ENCODE measurements around the gene SAMD14.

The SAMD14 gene

DNA sequence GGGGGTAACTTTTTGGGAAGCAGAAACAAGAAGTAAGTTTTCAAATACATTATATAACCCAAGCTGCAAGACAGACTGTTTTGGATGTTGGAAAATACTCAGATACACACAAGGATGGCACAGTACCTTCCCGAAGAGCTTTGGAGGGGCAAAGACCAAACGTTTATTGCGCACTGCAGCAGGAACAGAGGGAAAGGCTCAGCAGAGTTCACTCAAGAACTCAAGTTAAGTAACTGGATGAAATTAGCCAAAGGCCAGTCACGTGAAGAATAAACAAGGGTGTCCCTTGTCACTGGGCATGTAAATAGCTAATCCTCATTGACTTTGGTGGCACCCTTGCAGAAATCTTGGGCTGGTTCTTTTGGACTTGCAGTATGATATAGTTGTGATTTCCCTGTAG is 32.0 kb downstream of the SAMD14 start:
- in situ Hi-C loops (cut with MboI; ENCODE audit: low sequenced_read_pairs) = no loop called here

DNA sequence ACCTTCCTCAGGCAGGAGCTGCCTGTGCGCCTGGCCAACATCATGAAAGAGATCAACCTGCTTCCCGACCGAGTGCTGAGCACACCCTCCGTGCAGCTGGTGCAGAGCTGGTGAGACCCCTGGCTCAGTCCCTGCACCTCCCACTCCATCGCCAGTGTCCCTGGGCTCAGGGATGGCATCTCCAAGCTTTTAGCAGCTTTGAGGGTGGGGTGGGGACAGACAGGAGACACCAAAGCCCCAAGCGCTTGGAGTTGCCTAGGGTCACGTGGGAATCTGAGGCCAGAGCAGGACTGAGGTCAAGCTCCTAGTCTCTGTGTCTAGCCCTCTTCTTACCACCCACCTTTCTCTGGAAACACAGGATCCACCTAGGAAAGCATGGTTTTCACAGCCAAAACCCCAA is 32.5 kb downstream of the SAMD14 start:
- in situ Hi-C loops (cut with MboI; ENCODE audit: low sequenced_read_pairs) = no loop called here

DNA sequence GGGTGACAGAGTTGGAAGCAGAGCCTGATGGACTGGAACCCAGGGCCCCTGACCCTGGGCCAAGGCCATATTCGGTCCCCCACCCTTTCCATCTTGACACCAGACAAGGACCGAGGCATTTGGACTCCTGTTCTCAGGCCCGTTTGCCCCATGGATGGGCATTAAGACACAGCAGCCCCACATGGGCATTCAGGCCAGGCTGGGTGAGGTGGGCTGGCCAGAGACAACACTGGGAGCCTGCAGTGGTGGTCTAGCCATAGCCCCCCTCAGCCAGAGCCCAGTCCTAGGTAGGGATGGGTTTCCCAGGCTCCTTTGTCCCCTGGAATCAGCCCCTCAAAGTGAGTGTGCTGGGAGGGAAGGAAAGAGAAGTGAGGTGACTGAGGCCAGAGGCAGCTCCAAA is 33.2 kb downstream of the SAMD14 start:
- in situ Hi-C loops (cut with MboI; ENCODE audit: low sequenced_read_pairs) = no loop called here

DNA sequence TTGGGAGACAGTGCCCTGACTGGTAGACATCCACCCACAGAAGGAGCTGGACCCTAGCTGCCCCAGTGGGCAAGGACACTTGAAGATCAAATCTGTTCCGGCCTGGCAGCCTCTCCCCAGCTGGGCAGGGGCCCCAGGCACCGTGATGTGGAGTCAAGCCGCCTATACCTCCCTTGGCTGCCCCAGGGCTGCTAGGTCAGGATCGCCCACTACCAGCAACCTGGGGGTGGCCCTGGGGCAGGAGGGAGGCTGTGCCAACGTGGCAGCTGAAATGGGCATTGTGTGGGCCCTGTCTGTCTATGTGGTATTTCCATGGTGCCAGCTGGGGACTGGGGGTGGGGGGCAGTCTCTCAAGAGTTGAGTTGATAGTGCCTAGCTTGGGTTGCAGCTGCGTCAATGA is 33.9 kb downstream of the SAMD14 start:
- in situ Hi-C loops (cut with MboI; ENCODE audit: low sequenced_read_pairs) = no loop called here

DNA sequence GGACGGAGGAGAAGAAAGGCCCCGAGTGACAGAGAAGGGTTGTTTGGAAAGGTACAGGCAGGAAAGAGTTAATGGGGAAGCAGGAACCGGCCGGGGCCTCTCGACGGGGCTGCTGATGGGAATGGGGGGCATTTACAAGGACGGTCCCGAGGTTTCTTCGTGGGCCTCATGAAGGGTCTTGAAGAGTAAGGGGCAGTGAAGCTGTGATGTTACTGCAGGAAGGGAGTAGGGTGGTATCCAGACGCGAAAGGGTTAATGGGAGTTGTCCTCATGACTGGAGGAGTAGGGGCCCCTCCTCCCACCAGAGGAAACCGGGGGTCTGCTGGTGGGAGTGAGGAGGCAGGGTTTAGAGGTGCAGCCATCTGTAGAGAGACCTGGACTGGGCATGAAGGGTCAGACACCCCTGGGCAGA is 34.3 kb downstream of the SAMD14 start:
- in situ Hi-C loops (cut with MboI; ENCODE audit: low sequenced_read_pairs) = no loop called here

DNA sequence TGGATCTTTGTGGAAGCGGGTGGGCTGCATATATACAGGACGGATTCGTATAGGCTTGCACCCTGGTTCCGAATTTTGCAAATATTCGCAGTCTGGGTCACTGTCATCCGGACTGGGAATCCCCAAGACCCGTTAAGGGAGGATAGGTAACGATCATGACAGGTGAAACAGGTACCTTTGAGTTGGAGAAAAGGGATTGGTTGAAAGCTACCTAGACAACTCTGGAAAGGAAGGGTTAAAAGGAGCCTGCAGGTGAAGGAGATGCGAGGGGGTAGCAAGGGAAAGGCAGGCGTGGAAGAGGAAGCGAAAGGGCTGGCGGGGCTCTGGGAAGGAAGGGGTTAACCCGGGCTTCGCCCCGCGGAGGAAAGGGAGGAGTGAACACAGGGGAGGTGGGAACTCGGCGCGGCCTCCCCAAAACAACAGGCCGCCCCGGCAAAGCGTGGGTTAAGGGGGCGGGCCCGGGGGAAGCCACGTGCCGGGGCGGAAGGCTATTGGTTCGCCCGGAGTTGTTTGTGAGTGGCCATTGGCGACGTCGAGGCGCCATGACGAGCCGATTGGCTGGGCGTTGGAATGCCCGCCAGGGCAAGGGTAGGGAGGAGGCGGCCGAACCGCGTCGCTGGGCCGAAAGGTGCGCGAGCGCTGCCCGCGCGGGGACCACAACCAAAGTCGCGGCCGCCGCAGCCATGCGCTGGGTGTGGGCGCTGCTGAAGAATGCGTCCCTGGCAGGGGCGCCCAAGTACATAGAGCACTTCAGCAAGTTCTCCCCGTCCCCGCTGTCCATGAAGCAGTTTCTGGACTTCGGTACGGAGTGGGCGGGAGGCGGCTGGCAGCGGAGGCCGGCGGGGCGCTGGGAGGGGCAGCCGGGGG is 35.0 kb downstream of the SAMD14 start, which contains the start of gene PDK2:
Gene PDK2, plus strand, starts transcription at position 599 of the 867 bp plus-strand sequence. Its CDS starts 85 bp downstream, at position 684.
- in situ Hi-C loops (cut with MboI; ENCODE audit: low sequenced_read_pairs) = loop anchor here (5.0 kb wide), 1 partner anchor 68 kb away; no protein-coding TSS in a partner anchor

DNA sequence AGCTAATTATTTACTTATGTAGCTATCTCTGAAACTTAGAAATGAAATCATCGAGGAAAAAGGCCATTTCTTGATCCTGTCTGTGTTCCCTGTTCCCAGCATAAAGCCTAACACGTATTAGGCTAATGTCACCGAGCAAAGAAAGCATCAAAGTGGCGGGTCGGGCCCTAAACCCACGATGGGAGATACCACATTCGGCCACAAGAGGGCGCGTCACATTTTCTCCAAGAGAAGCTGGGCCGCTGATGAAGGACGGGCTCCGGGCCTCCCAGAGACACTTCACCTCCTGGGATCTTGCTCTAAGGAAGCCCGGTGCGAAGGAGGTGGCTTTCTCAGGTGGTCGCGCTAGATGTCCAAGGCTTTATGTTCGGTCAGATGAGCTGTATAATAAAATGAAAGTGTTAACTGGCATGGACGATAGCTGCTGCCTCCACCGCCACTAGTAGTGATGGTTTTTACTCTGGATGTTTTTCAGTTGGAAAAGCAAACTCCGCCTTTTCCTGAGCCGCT is 35.7 kb downstream of the SAMD14 start:
- in situ Hi-C loops (cut with MboI; ENCODE audit: low sequenced_read_pairs) = loop anchor here (5.0 kb wide), 1 partner anchor 67 kb away; no protein-coding TSS in a partner anchor

DNA sequence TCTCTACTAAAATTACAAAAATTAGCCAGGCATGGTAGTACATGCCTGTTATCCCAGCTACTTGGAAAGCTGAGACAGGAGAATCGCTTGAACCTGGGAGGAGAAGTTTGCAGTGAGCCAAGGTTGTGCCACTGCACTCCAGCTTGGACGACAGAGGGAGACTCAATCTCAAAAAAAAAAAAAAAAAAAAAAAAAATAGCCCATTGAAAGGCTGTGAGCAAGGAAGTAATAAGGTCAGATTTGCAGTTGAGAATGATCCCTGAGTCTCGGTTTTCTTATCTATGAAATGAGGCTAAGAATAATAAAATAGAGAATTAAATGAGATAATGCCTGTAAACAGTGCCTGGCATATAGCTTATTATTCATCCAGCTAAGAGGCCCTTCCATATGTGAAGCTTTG is 36.2 kb downstream of the SAMD14 start:
- in situ Hi-C loops (cut with MboI; ENCODE audit: low sequenced_read_pairs) = loop anchor here (5.0 kb wide), 1 partner anchor 67 kb away; no protein-coding TSS in a partner anchor

DNA sequence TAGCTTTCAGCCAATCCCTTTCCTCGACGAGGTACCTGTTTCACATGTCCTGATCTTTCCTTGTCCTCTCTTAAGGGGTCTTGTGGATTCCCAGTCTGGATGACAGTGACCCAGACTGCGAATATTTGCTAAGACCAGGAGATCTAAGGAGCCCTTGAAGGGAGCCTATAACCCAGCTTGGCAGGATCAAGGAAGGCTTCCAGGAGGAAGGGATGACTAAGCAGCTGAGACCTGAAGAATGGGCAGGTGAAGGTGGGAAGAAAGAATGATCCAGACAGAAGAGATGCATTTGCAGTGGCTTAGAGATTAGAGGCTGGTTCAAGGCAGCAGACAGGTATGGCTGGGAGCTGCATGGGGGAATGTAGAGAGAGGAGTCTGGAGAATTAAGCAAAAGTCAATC is 36.7 kb downstream of the SAMD14 start:
- in situ Hi-C loops (cut with MboI; ENCODE audit: low sequenced_read_pairs) = loop anchor here (5.0 kb wide), 1 partner anchor 66 kb away; no protein-coding TSS in a partner anchor

DNA sequence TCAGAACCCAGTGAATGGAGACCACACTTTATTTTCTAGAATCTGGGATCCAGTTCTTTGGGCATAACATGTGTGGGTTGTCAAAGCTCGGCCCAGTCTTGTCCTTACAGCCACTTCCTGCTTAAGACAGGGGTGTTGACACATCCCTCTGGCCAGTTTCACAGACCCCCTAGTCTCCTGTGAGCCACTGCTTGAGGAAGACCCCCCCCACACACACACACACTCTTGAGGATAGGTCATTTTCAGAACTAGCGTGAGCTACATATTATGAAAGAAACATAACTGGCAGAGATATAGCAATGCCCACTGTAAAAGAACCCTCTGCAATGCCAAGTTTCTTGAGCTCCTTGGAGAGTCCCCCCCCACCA is 38.1 kb downstream of the SAMD14 start:
- in situ Hi-C loops (cut with MboI; ENCODE audit: low sequenced_read_pairs) = loop anchor here (5.0 kb wide), 1 partner anchor 65 kb away; no protein-coding TSS in a partner anchor

DNA sequence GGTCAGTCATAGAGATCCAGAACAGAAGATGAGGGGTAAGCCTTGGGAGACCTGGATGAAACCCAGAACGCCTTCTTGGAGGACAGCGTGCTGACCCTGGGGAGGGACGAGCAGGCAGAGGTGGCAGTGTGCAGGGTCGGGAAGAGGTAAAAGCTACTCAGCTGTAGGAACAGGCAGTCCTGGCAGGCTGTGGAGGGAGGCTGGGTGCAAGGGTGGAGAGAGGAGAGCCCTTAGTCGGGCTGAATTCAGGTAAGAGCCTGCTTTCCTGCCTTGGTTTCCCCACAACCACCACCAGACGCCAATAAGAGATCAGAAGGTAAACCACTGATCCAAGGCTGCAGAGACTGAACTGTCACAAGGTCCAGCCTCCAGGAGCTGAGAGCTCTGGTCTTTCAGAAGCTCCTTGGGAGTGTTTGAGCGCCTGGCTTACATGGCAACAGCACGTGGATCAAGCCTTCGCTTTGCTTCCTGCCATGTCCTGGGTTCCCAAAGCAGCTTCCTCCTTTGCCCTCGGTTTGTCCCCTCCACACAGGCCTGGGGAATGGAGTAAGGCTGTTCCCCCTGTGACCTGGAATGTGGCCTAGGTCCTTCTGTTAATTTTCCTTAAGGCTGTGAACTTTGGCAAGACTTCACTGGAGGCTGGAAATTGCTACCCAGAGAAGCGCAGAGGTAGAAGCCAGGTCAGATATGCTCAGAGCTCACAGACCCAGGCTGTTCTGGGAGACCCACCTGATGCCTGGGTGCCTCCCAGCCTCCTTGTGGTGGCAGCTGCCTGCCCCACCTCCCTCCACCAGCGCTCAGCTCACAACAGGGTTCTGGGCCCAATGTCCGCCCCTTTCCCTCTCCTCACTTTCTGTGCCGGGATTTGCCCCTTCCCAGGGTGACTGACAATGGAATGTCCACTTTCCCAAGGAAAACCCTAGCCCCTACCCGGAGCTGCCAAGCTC is 38.7 kb downstream of the SAMD14 start:
- in situ Hi-C loops (cut with MboI; ENCODE audit: low sequenced_read_pairs) = loop anchor here (5.0 kb wide), 1 partner anchor 64 kb away; no protein-coding TSS in a partner anchor

DNA sequence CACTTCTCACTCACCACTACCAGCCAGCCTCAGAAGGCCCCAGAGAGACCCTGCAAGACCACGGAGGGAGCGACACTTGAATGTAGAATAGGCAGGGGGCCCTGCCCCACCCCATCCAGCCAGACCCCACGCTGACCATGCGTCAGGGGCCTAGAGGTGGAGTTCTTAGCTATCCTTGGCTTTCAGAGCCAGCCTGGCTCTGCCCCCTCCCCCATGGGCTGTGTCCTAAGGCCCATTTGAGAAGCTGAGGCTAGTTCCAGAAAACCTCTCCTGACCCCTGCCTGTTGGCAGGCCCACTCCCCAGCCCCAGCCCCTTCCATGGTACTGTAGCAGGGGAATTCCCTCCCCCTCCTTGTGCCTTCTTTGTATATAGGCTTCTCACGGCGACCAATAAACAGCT is 39.9 kb downstream of the SAMD14 start:
- in situ Hi-C loops (cut with MboI; ENCODE audit: low sequenced_read_pairs) = loop anchor here (5.0 kb wide), 1 partner anchor 63 kb away; no protein-coding TSS in a partner anchor

DNA sequence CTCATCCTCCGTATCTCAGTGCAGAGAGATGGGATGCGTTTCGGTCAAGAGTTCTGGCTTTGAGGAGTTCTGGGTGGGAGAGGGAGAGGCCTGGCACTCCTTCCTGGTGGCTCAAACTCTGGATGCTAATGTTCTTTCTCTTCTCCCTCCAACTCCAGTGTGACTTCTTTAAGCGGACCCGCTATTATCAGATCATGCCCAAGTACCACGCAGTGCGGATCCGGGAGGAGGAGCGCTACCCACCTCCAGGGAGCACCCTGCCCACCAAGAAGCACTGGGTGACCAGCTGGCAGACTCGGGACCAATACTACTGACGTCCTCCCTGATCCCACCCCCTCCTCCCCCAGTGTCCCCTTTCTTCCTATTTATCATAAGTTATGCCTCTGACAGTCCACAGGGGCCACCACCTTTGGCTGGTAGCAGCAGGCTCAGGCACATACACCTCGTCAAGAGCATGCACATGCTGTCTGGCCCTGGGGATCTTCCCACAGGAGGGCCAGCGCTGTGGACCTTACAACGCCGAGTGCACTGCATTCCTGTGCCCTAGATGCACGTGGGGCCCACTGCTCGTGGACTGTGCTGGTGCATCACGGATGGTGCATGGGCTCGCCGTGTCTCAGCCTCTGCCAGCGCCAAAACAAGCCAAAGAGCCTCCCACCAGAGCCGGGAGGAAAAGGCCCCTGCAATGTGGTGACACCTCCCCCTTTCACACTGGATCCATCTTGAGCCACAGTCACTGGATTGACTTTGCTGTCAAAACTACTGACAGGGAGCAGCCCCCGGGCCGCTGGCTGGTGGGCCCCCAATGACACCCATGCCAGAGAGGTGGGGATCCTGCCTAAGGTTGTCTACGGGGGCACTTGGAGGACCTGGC is 40.8 kb downstream of the SAMD14 start:
- in situ Hi-C loops (cut with MboI; ENCODE audit: low sequenced_read_pairs) = loop anchor here (10.0 kb wide), 1 partner anchor 214 kb away; no protein-coding TSS in a partner anchor

DNA sequence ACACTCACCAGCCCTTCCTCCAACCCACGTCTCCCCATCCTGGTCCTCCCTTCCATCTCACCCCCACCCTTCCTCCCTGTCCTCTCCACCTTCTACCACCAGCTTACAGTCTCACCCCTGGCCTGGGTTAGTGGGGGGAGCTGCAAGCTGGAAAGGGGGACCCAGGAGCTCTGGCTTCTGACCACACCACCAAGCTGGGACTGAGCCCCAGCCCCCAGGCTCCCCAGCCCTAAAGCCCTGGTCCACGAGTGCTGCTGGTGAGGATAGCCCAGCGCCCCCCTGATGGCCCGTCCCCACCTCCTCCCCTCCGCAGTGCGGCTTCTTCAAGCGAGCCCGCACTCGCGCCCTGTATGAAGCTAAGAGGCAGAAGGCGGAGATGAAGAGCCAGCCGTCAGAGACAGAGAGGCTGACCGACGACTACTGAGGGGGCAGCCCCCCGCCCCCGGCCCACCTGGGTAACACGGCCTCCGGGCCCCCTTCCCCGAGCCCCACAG is 42.0 kb downstream of the SAMD14 start:
- in situ Hi-C loops (cut with MboI; ENCODE audit: low sequenced_read_pairs) = loop anchor here (10.0 kb wide), 1 partner anchor 213 kb away; no protein-coding TSS in a partner anchor

DNA sequence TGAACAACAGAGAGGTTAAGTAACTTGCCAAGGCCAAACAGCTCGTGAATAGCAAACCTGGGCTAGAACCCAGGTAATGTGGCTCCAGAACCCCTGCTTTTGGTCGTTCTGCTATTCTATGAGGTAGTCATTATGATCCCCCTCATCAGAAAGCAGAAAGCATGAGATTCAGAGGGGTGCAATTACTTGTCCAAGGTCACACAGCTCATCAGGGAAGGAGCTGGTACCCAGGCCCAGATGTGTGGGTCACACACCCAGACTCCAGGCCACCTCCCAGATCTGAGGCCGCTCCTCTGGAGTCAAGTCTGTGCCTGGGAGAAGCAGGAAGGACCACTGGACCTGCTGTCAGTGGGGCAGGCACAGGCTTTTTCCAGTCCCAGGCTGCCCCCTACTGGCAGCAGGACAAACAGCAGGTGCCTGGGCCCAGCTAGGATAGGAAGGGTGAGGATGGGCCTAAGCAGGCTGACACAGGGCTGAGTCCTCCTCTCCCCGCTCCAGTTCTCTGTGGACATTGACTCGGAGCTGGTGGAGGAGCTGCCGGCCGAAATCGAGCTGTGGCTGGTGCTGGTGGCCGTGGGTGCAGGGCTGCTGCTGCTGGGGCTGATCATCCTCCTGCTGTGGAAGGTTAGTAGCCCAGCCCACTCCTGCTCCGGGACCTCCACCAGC is 42.6 kb downstream of the SAMD14 start:
- in situ Hi-C loops (cut with MboI; ENCODE audit: low sequenced_read_pairs) = loop anchor here (10.0 kb wide), 1 partner anchor 213 kb away; no protein-coding TSS in a partner anchor

DNA sequence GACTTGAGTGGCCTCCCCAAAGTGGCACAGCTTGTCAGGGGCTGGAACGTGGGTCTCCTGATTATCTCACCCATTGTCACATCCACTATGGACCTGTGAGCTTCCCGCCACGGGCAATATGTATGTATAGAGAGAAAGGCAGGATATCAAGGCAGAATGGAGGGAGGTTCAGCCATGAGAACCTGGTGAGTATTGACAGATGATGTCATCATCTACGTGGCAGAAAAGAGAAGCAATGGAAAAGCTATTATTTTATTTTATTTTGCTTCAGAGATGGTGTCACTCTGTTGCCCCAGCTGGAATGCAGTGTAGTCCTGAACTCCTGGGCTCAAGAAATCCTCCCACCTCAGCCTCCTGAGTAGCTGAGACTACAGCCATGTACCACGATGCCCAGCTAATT is 48.2 kb downstream of the SAMD14 start:
- in situ Hi-C loops (cut with MboI; ENCODE audit: low sequenced_read_pairs) = loop anchor here (10.0 kb wide), 1 partner anchor 207 kb away; no protein-coding TSS in a partner anchor

DNA sequence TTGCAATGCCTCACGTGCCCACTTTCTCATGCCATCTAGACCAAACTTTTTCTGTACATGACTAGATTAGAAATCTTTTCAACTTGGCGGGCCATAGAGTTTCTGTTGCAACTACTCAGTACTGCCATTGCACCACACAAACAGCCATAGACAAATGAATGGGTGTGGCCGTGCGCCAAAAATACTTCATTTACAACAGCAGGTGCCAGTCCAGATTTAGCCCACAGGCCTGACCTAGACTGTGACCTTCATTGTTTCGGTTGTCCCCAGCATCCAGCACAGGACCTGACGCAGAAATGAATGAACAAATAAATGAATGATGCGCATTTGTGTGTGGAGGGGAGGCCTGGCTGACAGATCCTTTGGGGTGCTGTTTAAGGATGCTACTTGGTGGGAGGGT is 49.1 kb downstream of the SAMD14 start:
- in situ Hi-C loops (cut with MboI; ENCODE audit: low sequenced_read_pairs) = loop anchor here (10.0 kb wide), 1 partner anchor 206 kb away; no protein-coding TSS in a partner anchor

DNA sequence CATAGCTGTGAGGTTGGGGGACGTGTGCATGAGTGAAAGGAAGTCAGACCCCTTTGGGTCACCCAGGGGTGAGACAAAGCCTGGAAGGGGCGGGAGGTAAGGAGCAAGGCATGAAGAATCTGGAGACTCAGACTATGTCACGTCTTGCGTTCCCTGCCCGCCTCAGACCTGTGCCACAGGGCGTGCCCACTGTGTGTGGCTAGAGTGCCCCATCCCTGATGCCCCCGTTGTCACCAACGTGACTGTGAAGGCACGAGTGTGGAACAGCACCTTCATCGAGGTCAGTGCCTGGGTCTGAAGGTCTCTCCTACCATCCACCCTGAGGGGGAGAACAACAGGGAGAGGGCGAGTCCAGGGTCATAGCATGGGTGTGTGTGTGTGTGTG is 49.9 kb downstream of the SAMD14 start:
- in situ Hi-C loops (cut with MboI; ENCODE audit: low sequenced_read_pairs) = loop anchor here (10.0 kb wide), 1 partner anchor 205 kb away; no protein-coding TSS in a partner anchor
